ENCODE results near the gene SUOX. TPM values are rescaled to one million over a fixed set of nuclear protein-coding genes. Genes with fewer than 3 reads are reported as not detected.
A peak's percentile ranks its signal among the peaks of the same experiment; 100 is the strongest.

The SUOX gene
- total RNA-seq, 1 donor from 2014 or later: 44.8 TPM

DNA sequence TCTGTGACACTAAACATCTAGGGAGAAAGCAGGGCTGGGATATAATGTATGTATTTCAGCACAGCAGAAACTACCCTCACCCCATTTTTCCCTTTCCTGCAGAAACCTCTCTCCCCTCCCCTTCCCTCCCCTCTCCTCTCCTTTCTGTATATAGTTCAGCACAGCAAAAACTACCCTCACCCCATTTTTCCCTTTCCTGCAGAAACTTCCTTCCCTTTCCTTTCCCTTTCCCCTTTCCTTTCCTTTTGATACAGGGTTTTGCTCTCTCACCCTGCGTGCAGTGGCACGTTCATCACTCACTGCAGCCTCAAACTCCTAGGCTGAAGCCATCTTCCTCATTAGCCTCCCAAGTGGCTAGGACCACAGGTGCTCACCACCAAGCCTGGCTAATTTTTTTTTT is 33.3 kb upstream of the SUOX start:
- H3K27ac Mint-ChIP-seq: no peak overlapping the region
- H3K27me3 Mint-ChIP-seq: no peaks in the 10 kb centered on the region
- no peak for DNase-seq (ENCODE audit: low spot score, unreplicated experiment)
- no peaks in the 10 kb centered on the region for H3K9me3 Mint-ChIP-seq (ENCODE audit: low read depth)
- H3K4me3 Mint-ChIP-seq (ENCODE audit: low read depth): no peak overlapping the region
- TF ChIP-seq, protein P1, sequence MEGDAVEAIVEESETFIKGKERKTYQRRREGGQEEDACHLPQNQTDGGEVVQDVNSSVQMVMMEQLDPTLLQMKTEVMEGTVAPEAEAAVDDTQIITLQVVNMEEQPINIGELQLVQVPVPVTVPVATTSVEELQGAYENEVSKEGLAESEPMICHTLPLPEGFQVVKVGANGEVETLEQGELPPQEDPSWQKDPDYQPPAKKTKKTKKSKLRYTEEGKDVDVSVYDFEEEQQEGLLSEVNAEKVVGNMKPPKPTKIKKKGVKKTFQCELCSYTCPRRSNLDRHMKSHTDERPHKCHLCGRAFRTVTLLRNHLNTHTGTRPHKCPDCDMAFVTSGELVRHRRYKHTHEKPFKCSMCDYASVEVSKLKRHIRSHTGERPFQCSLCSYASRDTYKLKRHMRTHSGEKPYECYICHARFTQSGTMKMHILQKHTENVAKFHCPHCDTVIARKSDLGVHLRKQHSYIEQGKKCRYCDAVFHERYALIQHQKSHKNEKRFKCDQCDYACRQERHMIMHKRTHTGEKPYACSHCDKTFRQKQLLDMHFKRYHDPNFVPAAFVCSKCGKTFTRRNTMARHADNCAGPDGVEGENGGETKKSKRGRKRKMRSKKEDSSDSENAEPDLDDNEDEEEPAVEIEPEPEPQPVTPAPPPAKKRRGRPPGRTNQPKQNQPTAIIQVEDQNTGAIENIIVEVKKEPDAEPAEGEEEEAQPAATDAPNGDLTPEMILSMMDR (IDR thresholded peaks at IDR 0.05; ENCODE audit: unreplicated experiment): no peak
- H3K36me3 Mint-ChIP-seq (ENCODE audit: insufficient read depth): no peaks in the 10 kb centered on the region
- H3K4me1 Mint-ChIP-seq (ENCODE audit: low read depth): peaks cover 30% of the 10 kb centered on the region

DNA sequence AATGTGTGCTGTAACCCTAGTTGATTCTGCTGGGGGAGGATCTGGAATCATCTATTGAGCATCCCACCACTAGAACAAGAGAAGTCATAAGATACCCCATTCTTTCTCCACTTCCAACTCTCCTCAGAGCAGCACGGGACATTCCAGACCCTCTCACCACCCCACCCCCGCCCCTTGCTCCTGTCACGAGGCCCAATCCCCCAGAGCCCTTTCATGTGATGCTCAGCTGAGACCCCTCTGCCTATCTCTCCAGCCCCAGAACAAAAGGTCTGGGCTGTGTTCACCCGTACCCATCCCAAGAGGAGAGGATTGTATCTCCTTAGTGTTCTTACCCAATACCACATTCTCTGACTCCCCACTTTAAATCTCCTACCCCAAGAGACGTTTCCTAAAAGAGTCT is 31.8 kb upstream of the SUOX start:
- H3K27ac Mint-ChIP-seq: no peak overlapping the region
- no peak for DNase-seq (ENCODE audit: low spot score, unreplicated experiment)
- TF ChIP-seq, protein P1 (IDR thresholded peaks at IDR 0.05; ENCODE audit: unreplicated experiment): no peak
- peaks cover 1% of the 10 kb centered on the region for H3K36me3 Mint-ChIP-seq (ENCODE audit: insufficient read depth)
- peak overlapping the region; percentile 97 for H3K4me3 Mint-ChIP-seq (ENCODE audit: low read depth)
- H3K9me3 Mint-ChIP-seq (ENCODE audit: low read depth): no peaks in the 10 kb centered on the region
- H3K27me3 Mint-ChIP-seq: no peaks in the 10 kb centered on the region
- peaks cover 30% of the 10 kb centered on the region for H3K4me1 Mint-ChIP-seq (ENCODE audit: low read depth)

DNA sequence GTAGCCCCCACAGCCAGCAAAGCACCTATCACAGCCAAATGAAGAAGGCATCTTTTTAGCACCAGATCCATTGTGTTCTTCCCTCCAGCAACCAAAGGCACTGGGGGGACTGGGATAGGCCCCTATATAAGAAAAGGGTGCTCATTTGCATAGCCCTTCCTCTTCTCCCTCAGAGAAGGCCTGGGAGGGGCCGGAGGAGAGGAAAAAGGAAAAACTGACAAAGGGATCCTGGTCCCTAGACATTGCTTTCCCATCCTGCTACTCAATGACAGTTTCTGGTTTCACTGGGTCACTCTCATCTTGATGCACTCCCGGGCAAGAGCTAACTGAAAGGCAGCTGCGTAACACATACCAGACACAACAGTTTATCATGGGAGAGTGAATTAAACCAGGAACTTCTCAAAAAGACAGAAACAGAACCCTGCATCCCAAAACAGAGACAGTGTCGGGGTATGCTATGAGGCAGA is 31.1 kb upstream of the SUOX start, which contains the start of gene PMEL:
TSS of gene PMEL (minus strand) at position 102 of the 467 bp plus-strand sequence. CDS start at position 71, 31 bp downstream.
- H3K4me3 Mint-ChIP-seq (ENCODE audit: low read depth): peak within 1 kb of the TSS; percentile 97
- no peaks in the 10 kb centered on the region for H3K27me3 Mint-ChIP-seq
- peak within 1 kb of the TSS; percentile 95 for H3K27ac Mint-ChIP-seq
- TF ChIP-seq, protein P1 (IDR thresholded peaks at IDR 0.05; ENCODE audit: unreplicated experiment): no peak
- H3K36me3 Mint-ChIP-seq (ENCODE audit: insufficient read depth): peaks cover 2% of the 10 kb centered on the region
- DNase-seq (ENCODE audit: low spot score, unreplicated experiment): no peak
- peaks cover 30% of the 10 kb centered on the region for H3K4me1 Mint-ChIP-seq (ENCODE audit: low read depth)
- H3K9me3 Mint-ChIP-seq (ENCODE audit: low read depth): no peaks in the 10 kb centered on the region

DNA sequence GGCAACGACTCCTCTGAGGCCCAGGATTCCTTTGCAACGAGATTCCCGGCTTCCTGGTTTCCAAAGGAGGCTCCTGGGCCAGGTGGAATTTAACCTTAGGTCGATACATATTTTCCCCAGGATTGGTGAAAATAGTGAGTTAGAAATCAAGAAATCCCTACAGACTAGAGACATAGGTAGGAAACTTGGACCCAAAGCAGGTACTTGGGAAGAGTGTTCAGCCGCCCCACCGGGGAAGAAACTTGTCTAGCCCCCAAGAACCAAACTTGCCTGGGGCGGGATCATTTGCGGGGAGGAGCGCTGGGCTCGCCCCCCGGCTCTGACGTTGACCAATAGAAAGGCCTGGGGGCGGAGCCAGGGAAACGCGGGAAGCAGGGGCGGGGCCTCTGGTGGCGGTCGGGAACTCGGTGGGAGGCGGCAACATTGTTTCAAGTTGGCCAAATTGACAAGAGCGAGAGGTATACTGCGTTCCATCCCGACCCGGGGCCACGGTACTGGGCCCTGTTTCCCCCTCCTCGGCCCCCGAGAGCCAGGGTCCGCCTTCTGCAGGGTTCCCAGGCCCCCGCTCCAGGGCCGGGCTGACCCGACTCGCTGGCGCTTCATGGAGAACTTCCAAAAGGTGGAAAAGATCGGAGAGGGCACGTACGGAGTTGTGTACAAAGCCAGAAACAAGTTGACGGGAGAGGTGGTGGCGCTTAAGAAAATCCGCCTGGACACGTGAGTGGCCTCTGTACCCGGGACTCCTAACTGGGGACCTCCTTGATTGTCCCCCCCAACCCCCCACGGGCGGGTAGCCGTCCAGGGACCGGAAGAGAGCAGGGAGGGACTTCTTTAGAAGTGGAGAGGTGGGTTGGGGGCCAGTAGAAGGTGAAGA is 30.4 kb upstream of the SUOX start, which contains the start of gene CDK2:
TSS of gene CDK2 (plus strand) at position 423 of the 874 bp plus-strand sequence. CDS start at position 602, 179 bp downstream.
- no peaks in the 10 kb centered on the region for H3K9me3 Mint-ChIP-seq (ENCODE audit: low read depth)

DNA sequence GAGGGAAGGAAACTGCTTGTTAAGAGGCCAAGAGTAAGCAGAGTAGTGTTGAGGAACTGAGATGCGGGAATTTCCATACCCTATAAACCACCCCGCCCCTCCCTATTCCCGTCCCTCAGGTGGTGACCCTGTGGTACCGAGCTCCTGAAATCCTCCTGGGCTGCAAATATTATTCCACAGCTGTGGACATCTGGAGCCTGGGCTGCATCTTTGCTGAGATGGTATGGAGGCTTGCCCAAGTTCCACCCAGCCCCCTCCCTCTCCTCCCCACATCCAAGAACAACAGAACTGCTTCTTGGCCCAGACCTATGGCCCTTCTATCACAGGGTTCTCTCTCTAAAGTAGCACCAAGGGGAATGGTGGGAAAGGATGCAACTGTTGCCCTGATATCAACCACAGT is 27.7 kb upstream of the SUOX start:
- TF ChIP-seq, protein P1 (IDR thresholded peaks at IDR 0.05; ENCODE audit: unreplicated experiment): no peak
- Mint-ChIP-seq H3K4me1 (ENCODE audit: low read depth) (peaks cover 30% of the 10 kb centered on the region), H3K36me3 (ENCODE audit: insufficient read depth) (peaks cover 2% of the 10 kb centered on the region), H3K4me3 (ENCODE audit: low read depth) (no peak overlapping the region), H3K27ac (no peak overlapping the region), H3K27me3 (no peaks in the 10 kb centered on the region), H3K9me3 (ENCODE audit: low read depth) (no peaks in the 10 kb centered on the region)
- DNase-seq (ENCODE audit: low spot score, unreplicated experiment): no peak

More for the DNA sequence above, 30.4 kb upstream of the SUOX start, which contains the start of gene CDK2:
- peak; percentile 85 for DNase-seq (ENCODE audit: low spot score, unreplicated experiment)
- peaks cover 30% of the 10 kb centered on the region for H3K4me1 Mint-ChIP-seq (ENCODE audit: low read depth)
- H3K4me3 Mint-ChIP-seq (ENCODE audit: low read depth): peak within 1 kb of the TSS; percentile 97
- H3K27me3 Mint-ChIP-seq: no peaks in the 10 kb centered on the region
- TF ChIP-seq, protein P1 (IDR thresholded peaks at IDR 0.05; ENCODE audit: unreplicated experiment): no peak
- H3K27ac Mint-ChIP-seq: peak within 1 kb of the TSS; percentile 95
- H3K36me3 Mint-ChIP-seq (ENCODE audit: insufficient read depth): peaks cover 2% of the 10 kb centered on the region

Measured in progenitor cell of endocrine pancreas (in vitro differentiated cells).